NCI-H524 treated with DMSO at 0.1 percent for 48 hours (cell line): ENCODE measurements around the gene PRDM16.
"Not testable (repeated sequence)": the region's sequence is repeated elsewhere in the genome, so short reads cannot be mapped to it uniquely, and the experiment has no call there.

Source experiments
- DNase-seq: peaks from one replicate; lab custom pipeline; 2025; lab: John Stamatoyannopoulos, UW

Gene PRDM16

GRCh38 chr1:3227893-3228292 is 158.9 kb downstream of the PRDM16 start:
- DNase-seq: no peak

GRCh38 chr1:3229081-3229725 is 160.2 kb downstream of the PRDM16 start:
- no peak for DNase-seq

GRCh38 chr1:3230553-3230952 is 161.6 kb downstream of the PRDM16 start:
- no peak for DNase-seq

GRCh38 chr1:3231245-3231644 is 162.2 kb downstream of the PRDM16 start:
- no peak for DNase-seq

GRCh38 chr1:3231826-3232225 is 162.8 kb downstream of the PRDM16 start:
- no peak for DNase-seq

- no peak for DNase-seq
Observed at GRCh38 chr1:3233031-3233430, 164.0 kb downstream of the PRDM16 start.

- DNase-seq: no peak
Observed at GRCh38 chr1:3233551-3233950, 164.5 kb downstream of the PRDM16 start.

GRCh38 chr1:3234281-3234680 is 165.3 kb downstream of the PRDM16 start:
- no peak for DNase-seq

GRCh38 chr1:3234956-3235355 is 166.0 kb downstream of the PRDM16 start:
- no peak for DNase-seq

GRCh38 chr1:3235496-3235895 is 166.5 kb downstream of the PRDM16 start:
- no peak for DNase-seq

- DNase-seq: no peak
Observed at GRCh38 chr1:3236361-3236760, 167.4 kb downstream of the PRDM16 start.

- no peak for DNase-seq
Observed at GRCh38 chr1:3236955-3237354, 168.0 kb downstream of the PRDM16 start.

GRCh38 chr1:3237570-3237969 is 168.6 kb downstream of the PRDM16 start:
- no peak for DNase-seq

- DNase-seq: no peak
Observed at GRCh38 chr1:3237994-3238702, 169.1 kb downstream of the PRDM16 start.

GRCh38 chr1:3238703-3239278 is 169.8 kb downstream of the PRDM16 start:
- no peak for DNase-seq

GRCh38 chr1:3239991-3240390 is 171.0 kb downstream of the PRDM16 start:
- not testable (repeated sequence) for DNase-seq

- no peak for DNase-seq
Observed at GRCh38 chr1:3240524-3241235, 171.7 kb downstream of the PRDM16 start.

GRCh38 chr1:3241236-3241550 is 172.2 kb downstream of the PRDM16 start:
- DNase-seq: no peak

GRCh38 chr1:3241673-3242407 is 172.8 kb downstream of the PRDM16 start:
- no peak for DNase-seq

GRCh38 chr1:3242408-3243260 is 173.6 kb downstream of the PRDM16 start:
- DNase-seq: no peak

- DNase-seq: no peak
Observed at GRCh38 chr1:3243304-3243703, 174.3 kb downstream of the PRDM16 start.
